K562 (cell line): ENCODE measurements around the gene CACNA2D3. TPM values are rescaled to one million over a fixed set of nuclear protein-coding genes. Genes with fewer than 3 reads are reported as not detected.

Experiments used
- ATAC-seq: fragments of 200-7000 bp; cut with Tn5 transposase; 3 replicates; pipeline ENCODE4 v1.9.1; 2020; ENCODE audit warnings: moderate library complexity
- BruUV-seq: library from RNA; stranded (reverse); fragments of 400-500 nt; replicated peaks from 2 replicates; lab custom pipeline; 2021; lab: Mats Ljungman, UMichigan
- CTCF ChIA-PET: fragments of 300-600 bp; formaldehyde crosslinking; extraction: SDS; loops from one replicate; lab custom pipeline; 2021; ENCODE audit warnings: low intra/inter-chr PET ratio; lab: Yijun Ruan, JAX
- POLR2A ChIA-PET: fragments of 300-600, 350-650 bp; sonication (Branson Sonifier 250); formaldehyde crosslinking; extraction: SDS; loops from one replicate; lab custom pipeline; 2021; ENCODE audit warnings: antibody characterized with exemption, inconsistent platforms; lab: Yijun Ruan, JAX
- DNase-seq, 4 experiments: peaks; one replicate each; pipeline versions ENCODE4 v3.0.0 to v3.0.0-alpha.2; 2011 to 2018; ENCODE audit warnings: low spot score in 3 of 4, mixed read lengths in 3 of 4; ENCODE audit errors: extremely low read depth in 1 of 4
- FAIRE-seq: peaks from 2 replicates; lab custom pipeline; 2011; peaks lifted over from hg19 to GRCh38; lab: Jason Lieb, UNC
- H2AFZ ChIP-seq: 2 replicates; pipeline ENCODE4 v1.6.0; 2011; ENCODE audit warnings: low read depth, low read length, control low read depth, inconsistent platforms
- H3K27ac ChIP-seq: fragments of 200-600 bp; 3 replicates; pipeline ENCODE4 v1.8.0; 2011; ENCODE audit warnings: low read depth, mild to moderate bottlenecking, control low read depth, inconsistent platforms, low read length, moderate library complexity, mixed read lengths; ENCODE audit errors: extremely low read depth
- H3K27me3 ChIP-seq, 2 experiments: fragments of 300-600 bp in 1 of 2; 2 replicates in 1 of 2; 3 replicates in 1 of 2; pipeline versions ENCODE4 v1.6.0 to v1.8.0; 2011; ENCODE audit warnings: inconsistent platforms in 2 of 2, low read length in 2 of 2, mild to moderate bottlenecking in 1 of 2, mixed read lengths in 1 of 2, moderate library complexity in 1 of 2; ENCODE audit not compliant: control insufficient read depth in 2 of 2, insufficient read depth in 2 of 2
- H3K36me3 ChIP-seq: fragments of 300-600 bp; 3 replicates; pipeline ENCODE4 v1.8.0; 2011; ENCODE audit warnings: mild to moderate bottlenecking, low read length, inconsistent platforms; ENCODE audit not compliant: control insufficient read depth, insufficient read depth
- H3K4me1 ChIP-seq, 2 experiments: fragments of 200-600 bp in 1 of 2; replicated peaks in 1 of 2; 2 replicates in 1 of 2; 3 replicates in 1 of 2; pipeline versions ENCODE4 v1.5.1 to v1.8.0; 2011; ENCODE audit warnings: inconsistent platforms in 2 of 2, low read length in 2 of 2, mild to moderate bottlenecking in 1 of 2, mixed read lengths in 1 of 2, moderate library complexity in 1 of 2; ENCODE audit not compliant: control insufficient read depth in 2 of 2, insufficient read depth in 2 of 2
- H3K4me2 ChIP-seq: 2 replicates; pipeline ENCODE4 v1.6.1; 2011; ENCODE audit warnings: low read length, control low read depth, inconsistent platforms, mixed read lengths; ENCODE audit not compliant: insufficient read depth
- H3K4me3 ChIP-seq: fragments of 200-600 bp; sonication (generic), shearing (Covaris generic); 2 replicates; pipeline ENCODE4 v1.5.1; 2016; ENCODE audit warnings: control low read depth, inconsistent platforms
- H3K79me2 ChIP-seq: fragments of 200-600 bp; 3 replicates; pipeline ENCODE4 v1.8.0; 2011; ENCODE audit warnings: low read length, inconsistent platforms; ENCODE audit not compliant: control insufficient read depth, insufficient read depth
- H3K9ac ChIP-seq, 2 experiments: 2 replicates each; pipeline versions ENCODE4 v1.6.0 to v1.6.1; 2011; ENCODE audit warnings: low read depth in 2 of 2, low read length in 2 of 2, control low read depth in 1 of 2, inconsistent platforms in 1 of 2, mild to moderate bottlenecking in 1 of 2, mixed read lengths in 1 of 2; ENCODE audit not compliant: insufficient read depth in 1 of 2
- H3K9me1 ChIP-seq: one replicate; pipeline ENCODE4 v1.6.0; 2011; ENCODE audit warnings: inconsistent platforms, mild to moderate bottlenecking, low read length, moderate library complexity; ENCODE audit not compliant: control insufficient read depth, insufficient read depth
- H3K9me3 ChIP-seq: replicated peaks from 2 replicates; pipeline ENCODE4 v1.5.1; 2011; ENCODE audit warnings: low read depth, low read length, inconsistent platforms; ENCODE audit not compliant: control insufficient read depth, insufficient read depth
- H4K20me1 ChIP-seq: replicated peaks from 2 replicates; pipeline ENCODE4 v1.6.1; 2011; ENCODE audit warnings: low read length, inconsistent platforms, mixed read lengths; ENCODE audit not compliant: control insufficient read depth, insufficient read depth
- CBX2 ChIP-seq: fragments of 200-600 bp; sonication (generic); IDR thresholded peaks from one replicate; pipeline ENCODE4 v1.6.1; 2012; ENCODE audit warnings: mild to moderate bottlenecking, low read length, inconsistent platforms; ENCODE audit not compliant: insufficient read depth, poor library complexity, severe bottlenecking
- ETV5 ChIP-seq: sonication (generic); formaldehyde crosslinking; IDR thresholded peaks from 2 replicates; pipeline ENCODE4 v1.4.0; 2020; ENCODE audit warnings: low read depth, mild to moderate bottlenecking, missing genetic modification reagents
- IRF2 ChIP-seq: sonication (generic); formaldehyde crosslinking; IDR thresholded peaks from 2 replicates; pipeline ENCODE4 v1.8.1; 2022; ENCODE audit warnings: mild to moderate bottlenecking, missing genetic modification reagents
- MAFF ChIP-seq: IDR thresholded peaks from 2 replicates; pipeline ENCODE4 v1.6.1; 2012; ENCODE audit warnings: low read length, improper control_type of control experiment
- NBN ChIP-seq: fragments of 450-650 bp; IDR thresholded peaks from 2 replicates; pipeline ENCODE4 v1.6.1; 2016; ENCODE audit warnings: low read depth, mild to moderate bottlenecking
- SLC30A9 ChIP-seq: fragments of 250-450 bp; sonication (Bioruptor Pico); IDR thresholded peaks from 2 replicates; pipeline ENCODE4 v1.8.0; 2022; ENCODE audit warnings: mild to moderate bottlenecking, moderate library complexity
- STAT6 ChIP-seq: sonication (generic); formaldehyde crosslinking; IDR thresholded peaks from 2 replicates; pipeline ENCODE4 v1.8.1; 2023; ENCODE audit warnings: mild to moderate bottlenecking, missing genetic modification reagents
- ZBTB2 ChIP-seq: fragments of 450-650 bp; IDR thresholded peaks from 2 replicates; pipeline ENCODE4 v1.6.1; 2016; ENCODE audit warnings: antibody characterized with exemption
- WGBS: fragments of 100-300 bp; shearing (Covaris generic); methylation state at CpG from one replicate; pipeline ENCODE4 v1.1.6; 2016; ENCODE audit warnings: low coverage, mixed read lengths; ENCODE audit not compliant: insufficient coverage; ENCODE audit errors: missing lambda C conversion rate; 5-methylcytosine and 5-hydroxymethylcytosine counted together
- in situ Hi-C: fragments of 300-500 bp; cut with MboI; formaldehyde crosslinking; loops from 4 replicates; pipeline ENCODE4 v1.15.0; 2018; ENCODE audit warnings: inconsistent platforms, mixed read lengths
- intact Hi-C: fragments of 100-400 bp; cut with micrococcal nuclease; formaldehyde crosslinking; loops from 2 replicates; pipeline ENCODE4 v1.14.2; 2022
- polyA plus RNA-seq, 8 experiments: library from polyadenylated mRNA; depleted of rRNA in 4 of 8; stranded (reverse) in 5 of 8; unstranded in 3 of 8; fragments of >200 nt; fragmentation: Nextera tagmentation in 2 of 8; fragmentation: Illumina TruSeq in 1 of 8; extraction: Ambion mirVana in 2 of 8; extraction: Trizol in 1 of 8; gene quantifications; 2 replicates each; pipeline versions ENCODE4 v1.2.1 to v1.2.3, GENCODE V29; 2011 to 2014; ENCODE audit warnings: inconsistent platforms in 1 of 8, missing spikeins in 1 of 8
- total RNA-seq, 7 experiments: library from RNA; depleted of rRNA in 6 of 7; stranded (reverse); fragments of >200 nt in 6 of 7; fragmentation: Illumina TruSeq in 2 of 7; extraction: Trizol in 2 of 7; gene quantifications; 2 replicates each; pipeline versions ENCODE4 v1.2.1 to v1.2.3, GENCODE V29; 2011 to 2021; ENCODE audit warnings: low replicate concordance in 1 of 7
- TF ChIP-seq, protein P1 (sequence below): fragments of 450-650 bp; IDR thresholded peaks from 2 replicates; pipeline ENCODE4 v1.6.1; 2017; ENCODE audit warnings: antibody characterized with exemption, mild to moderate bottlenecking
- TF ChIP-seq, protein P2 (sequence below): IDR thresholded peaks from 2 replicates; pipeline ENCODE4 v1.6.1; 2016; ENCODE audit warnings: missing genetic modification characterization, missing compliant biosample characterization
- TF ChIP-seq, protein P3 (sequence below): fragments of 450-650 bp; IDR thresholded peaks from 2 replicates; pipeline ENCODE4 v1.6.1; 2014; ENCODE audit warnings: low read depth, mild to moderate bottlenecking, moderate library complexity, borderline replicate concordance

CACNA2D3 gene
- total and polyA plus RNA-seq, 9 of the 15 experiments (the other 6 are each of a cell fraction or from before 2014, with no cell fraction given), result 0.01 TPM; not detected in 8

DNA sequence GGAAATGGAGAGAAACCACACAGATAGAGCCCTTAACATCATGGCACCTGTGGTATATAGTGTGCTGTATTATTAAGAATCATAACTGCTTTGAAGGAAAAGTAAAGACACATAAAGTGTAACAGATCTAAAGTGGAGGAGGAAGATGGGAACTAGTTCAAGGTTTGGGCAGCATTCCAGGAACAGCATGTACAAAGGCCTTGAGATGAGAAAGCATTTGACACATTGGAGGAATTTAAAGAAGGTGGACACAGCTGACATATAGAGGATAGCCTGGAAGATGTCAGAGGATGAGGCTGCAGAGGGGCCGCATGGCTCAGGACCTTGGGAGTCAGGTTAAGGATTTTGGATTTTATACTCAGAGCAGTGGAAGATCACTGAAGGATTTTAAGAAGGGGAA is 766.5 kb downstream of the CACNA2D3 start:
- ATAC-seq (no peak), FAIRE-seq (no peak), DNase-seq (no peak)
- no peaks in the 10 kb centered on the region for H3K9me1 ChIP-seq
- in situ Hi-C loops, result no loop called here
- H3K4me1 ChIP-seq, result no peaks in the 10 kb centered on the region; a peak in 3 of 5 replicates
- intact Hi-C loops, result no loop called here
- H3K27me3 ChIP-seq, result no peaks in the 10 kb centered on the region
- H3K9ac ChIP-seq, result no peak overlapping the region
- no peak overlapping the region for H2AFZ ChIP-seq
- H3K27ac ChIP-seq, result no peak overlapping the region
- WGBS, result 29% methylated on average over 1 of the region's 1 CpG
- H3K79me2 ChIP-seq, result no peaks in the 10 kb centered on the region
- H3K9me3 ChIP-seq, result no peaks in the 10 kb centered on the region
- BruUV-seq, result no TSS peak
- no peaks in the 10 kb centered on the region for H3K36me3 ChIP-seq
- ChIA-PET POLR2A (no interaction called here), CTCF (no interaction called here)
- no peak overlapping the region for H3K4me2 ChIP-seq
- no peak overlapping the region for H3K4me3 ChIP-seq
- H4K20me1 ChIP-seq, result no peaks in the 10 kb centered on the region
- TF ChIP-seq MAFF, result no peak
- TF ChIP-seq ETV5 (CRISPR knock-in tag), result no peak
- TF ChIP-seq NBN, result no peak
- no peak for TF ChIP-seq IRF2
- TF ChIP-seq CBX2, result no peak
- TF ChIP-seq, protein P1, sequence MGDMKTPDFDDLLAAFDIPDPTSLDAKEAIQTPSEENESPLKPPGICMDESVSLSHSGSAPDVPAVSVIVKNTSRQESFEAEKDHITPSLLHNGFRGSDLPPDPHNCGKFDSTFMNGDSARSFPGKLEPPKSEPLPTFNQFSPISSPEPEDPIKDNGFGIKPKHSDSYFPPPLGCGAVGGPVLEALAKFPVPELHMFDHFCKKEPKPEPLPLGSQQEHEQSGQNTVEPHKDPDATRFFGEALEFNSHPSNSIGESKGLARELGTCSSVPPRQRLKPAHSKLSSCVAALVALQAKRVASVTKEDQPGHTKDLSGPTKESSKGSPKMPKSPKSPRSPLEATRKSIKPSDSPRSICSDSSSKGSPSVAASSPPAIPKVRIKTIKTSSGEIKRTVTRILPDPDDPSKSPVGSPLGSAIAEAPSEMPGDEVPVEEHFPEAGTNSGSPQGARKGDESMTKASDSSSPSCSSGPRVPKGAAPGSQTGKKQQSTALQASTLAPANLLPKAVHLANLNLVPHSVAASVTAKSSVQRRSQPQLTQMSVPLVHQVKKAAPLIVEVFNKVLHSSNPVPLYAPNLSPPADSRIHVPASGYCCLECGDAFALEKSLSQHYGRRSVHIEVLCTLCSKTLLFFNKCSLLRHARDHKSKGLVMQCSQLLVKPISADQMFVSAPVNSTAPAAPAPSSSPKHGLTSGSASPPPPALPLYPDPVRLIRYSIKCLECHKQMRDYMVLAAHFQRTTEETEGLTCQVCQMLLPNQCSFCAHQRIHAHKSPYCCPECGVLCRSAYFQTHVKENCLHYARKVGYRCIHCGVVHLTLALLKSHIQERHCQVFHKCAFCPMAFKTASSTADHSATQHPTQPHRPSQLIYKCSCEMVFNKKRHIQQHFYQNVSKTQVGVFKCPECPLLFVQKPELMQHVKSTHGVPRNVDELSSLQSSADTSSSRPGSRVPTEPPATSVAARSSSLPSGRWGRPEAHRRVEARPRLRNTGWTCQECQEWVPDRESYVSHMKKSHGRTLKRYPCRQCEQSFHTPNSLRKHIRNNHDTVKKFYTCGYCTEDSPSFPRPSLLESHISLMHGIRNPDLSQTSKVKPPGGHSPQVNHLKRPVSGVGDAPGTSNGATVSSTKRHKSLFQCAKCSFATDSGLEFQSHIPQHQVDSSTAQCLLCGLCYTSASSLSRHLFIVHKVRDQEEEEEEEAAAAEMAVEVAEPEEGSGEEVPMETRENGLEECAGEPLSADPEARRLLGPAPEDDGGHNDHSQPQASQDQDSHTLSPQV, result no peak
- TF ChIP-seq ZBTB2, result no peak
- TF ChIP-seq, protein P2, sequence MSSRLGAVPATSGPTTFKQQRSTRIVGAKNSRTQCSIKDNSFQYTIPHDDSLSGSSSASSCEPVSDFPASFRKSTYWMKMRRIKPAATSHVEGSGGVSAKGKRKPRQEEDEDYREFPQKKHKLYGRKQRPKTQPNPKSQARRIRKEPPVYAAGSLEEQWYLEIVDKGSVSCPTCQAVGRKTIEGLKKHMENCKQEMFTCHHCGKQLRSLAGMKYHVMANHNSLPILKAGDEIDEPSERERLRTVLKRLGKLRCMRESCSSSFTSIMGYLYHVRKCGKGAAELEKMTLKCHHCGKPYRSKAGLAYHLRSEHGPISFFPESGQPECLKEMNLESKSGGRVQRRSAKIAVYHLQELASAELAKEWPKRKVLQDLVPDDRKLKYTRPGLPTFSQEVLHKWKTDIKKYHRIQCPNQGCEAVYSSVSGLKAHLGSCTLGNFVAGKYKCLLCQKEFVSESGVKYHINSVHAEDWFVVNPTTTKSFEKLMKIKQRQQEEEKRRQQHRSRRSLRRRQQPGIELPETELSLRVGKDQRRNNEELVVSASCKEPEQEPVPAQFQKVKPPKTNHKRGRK (tag), result no peak
- TF ChIP-seq STAT6 (CRISPR knock-in tag), result no peak
- TF ChIP-seq, protein P3, sequence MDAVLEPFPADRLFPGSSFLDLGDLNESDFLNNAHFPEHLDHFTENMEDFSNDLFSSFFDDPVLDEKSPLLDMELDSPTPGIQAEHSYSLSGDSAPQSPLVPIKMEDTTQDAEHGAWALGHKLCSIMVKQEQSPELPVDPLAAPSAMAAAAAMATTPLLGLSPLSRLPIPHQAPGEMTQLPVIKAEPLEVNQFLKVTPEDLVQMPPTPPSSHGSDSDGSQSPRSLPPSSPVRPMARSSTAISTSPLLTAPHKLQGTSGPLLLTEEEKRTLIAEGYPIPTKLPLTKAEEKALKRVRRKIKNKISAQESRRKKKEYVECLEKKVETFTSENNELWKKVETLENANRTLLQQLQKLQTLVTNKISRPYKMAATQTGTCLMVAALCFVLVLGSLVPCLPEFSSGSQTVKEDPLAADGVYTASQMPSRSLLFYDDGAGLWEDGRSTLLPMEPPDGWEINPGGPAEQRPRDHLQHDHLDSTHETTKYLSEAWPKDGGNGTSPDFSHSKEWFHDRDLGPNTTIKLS, result no peak
- TF ChIP-seq SLC30A9 (CRISPR knock-in tag), result no peak
